Left lung (tissue), 10 donors: ENCODE measurements around the gene PSMD6. TPM values are rescaled to one million over a fixed set of nuclear protein-coding genes. Genes with fewer than 3 reads are reported as not detected.

Experiments used
- ATAC-seq: fragments of 200-7000 bp; cut with Tn5 transposase; one replicate; pipeline ENCODE4 v1.9.1; 2020; ENCODE audit warnings: moderate library complexity
- DNase-seq, 4 donors: peaks; one replicate each; pipeline ENCODE4 v3.0.0-alpha.2; 2013 to 2020
- H3K27ac ChIP-seq, 2 donors: fragments of 200-600 bp; sonication (generic) in 1 of 2; one replicate each; pipeline versions ENCODE4 v1.5.0 to v1.8.0; 2020 to 2021
- H3K27me3 ChIP-seq, 2 donors: fragments of 200-600 bp; sonication (generic) in 1 of 2; one replicate each; pipeline versions ENCODE4 v1.5.0 to v1.8.0; 2020 to 2021
- H3K36me3 ChIP-seq, 2 donors: fragments of 200-600 bp; sonication (generic) in 1 of 2; one replicate each; pipeline versions ENCODE4 v1.5.0 to v1.8.0; 2020 to 2021
- H3K4me1 ChIP-seq, 2 donors: fragments of 200-600 bp; one replicate each; pipeline ENCODE4 v1.8.0; 2021
- H3K4me3 ChIP-seq, 2 donors: fragments of 200-600 bp; sonication (generic) in 1 of 2; one replicate each; pipeline versions ENCODE4 v1.5.0 to v1.8.0; 2020 to 2021; ENCODE audit warnings: mild to moderate bottlenecking in 1 of 2
- H3K9me3 ChIP-seq, 2 donors: fragments of 200-600 bp; sonication (generic) in 1 of 2; one replicate each; pipeline versions ENCODE4 v1.5.0 to v1.8.0; 2020 to 2021
- CTCF ChIP-seq, 2 donors: fragments of 200-600 bp; sonication (generic) in 1 of 2; IDR thresholded peaks; one replicate each; pipeline versions ENCODE4 v1.5.0 to v1.8.0; 2021; ENCODE audit warnings: antibody characterized with exemption in 2 of 2
- intact Hi-C, 2 donors: fragments of 100-400 bp; cut with DNase I; formaldehyde crosslinking; loops; one replicate each; pipeline versions ENCODE4 v1.11.2 to v1.14.2; 2022
- polyA plus RNA-seq, 6 donors: library from polyadenylated mRNA; unstranded; fragments of 120-200 nt; gene quantifications; one replicate each; pipeline ENCODE4 v1.2.1, GENCODE V29; 2013; ENCODE audit not compliant: insufficient read length in 6 of 6
- total RNA-seq, 2 donors: library from RNA; stranded (reverse); fragmentation: NEBNext Ultra II Directional; extraction: Animal tissue kit (Norgen Biotek cat#: 25700); gene quantifications; one replicate each; pipeline ENCODE4 v1.2.1, GENCODE V29; 2021
- donor health status: DM: no; HTN: yes; CAD: no.
- donor health status: DM: no; HTN: no; CAD: no.

Gene PSMD6
- total and polyA plus RNA-seq, 8 donors, result 48.8 to 104 (median 93.2) TPM

- H3K27ac ChIP-seq, result no peak overlapping the region
- ATAC-seq (no peak), DNase-seq (no peak)
- no peak for TF ChIP-seq CTCF (IDR thresholded peaks at IDR 0.05)
- intact Hi-C loops, result no loop called here
- peaks cover 0 to 95% of the 10 kb centered on the region in 2 donors for H3K36me3 ChIP-seq
- H3K4me3 ChIP-seq, result no peak overlapping the region
- H3K9me3 ChIP-seq, result no peaks in the 10 kb centered on the region
- no peaks in the 10 kb centered on the region for H3K27me3 ChIP-seq
- peaks cover 0 to 8% of the 10 kb centered on the region in 2 donors for H3K4me1 ChIP-seq
Measured at GRCh38 chr3:64008017-64008416, 15.3 kb downstream of the PSMD6 start.

- intact Hi-C loops, result no loop called here
- no peak overlapping the region for H3K27ac ChIP-seq
Measured at GRCh38 chr3:64003589-64003988, 19.7 kb downstream of the PSMD6 start.

GRCh38 chr3:64002233-64002632, 21.1 kb downstream of the PSMD6 start:
- no peak for ATAC-seq
- Histone ChIP-seq H3K4me3 (no peak overlapping the region), H3K27ac (no peak overlapping the region), H3K9me3 (no peaks in the 10 kb centered on the region), H3K27me3 (no peaks in the 10 kb centered on the region), H3K36me3 (peaks cover 0 to 83% of the 10 kb centered on the region in 2 donors), H3K4me1 (no peaks in the 10 kb centered on the region)
- intact Hi-C loops, result no loop called here
- TF ChIP-seq CTCF (IDR thresholded peaks at IDR 0.05), result no peak
- DNase-seq, result no peak

More at GRCh38 chr3:64003589-64003988, 19.7 kb downstream of the PSMD6 start:
- Histone ChIP-seq H3K36me3 (peaks cover 0 to 83% of the 10 kb centered on the region in 2 donors), H3K27me3 (no peaks in the 10 kb centered on the region), H3K9me3 (no peaks in the 10 kb centered on the region), H3K4me3 (no peak overlapping the region), H3K4me1 (peaks cover 0 to 3% of the 10 kb centered on the region in 2 donors)
- TF ChIP-seq CTCF (IDR thresholded peaks at IDR 0.05), result no peak
- DNase-seq (no peak), ATAC-seq (no peak)

- DNase-seq (no peak), ATAC-seq (no peak)
- no peaks in the 10 kb centered on the region for H3K9me3 ChIP-seq
- no peaks in the 10 kb centered on the region for H3K4me1 ChIP-seq
- no peaks in the 10 kb centered on the region for H3K27me3 ChIP-seq
- peaks cover 0 to 83% of the 10 kb centered on the region in 2 donors for H3K36me3 ChIP-seq
- no peak for TF ChIP-seq CTCF (IDR thresholded peaks at IDR 0.05)
- intact Hi-C loops, result no loop called here
- no peak overlapping the region for H3K4me3 ChIP-seq
- no peak overlapping the region for H3K27ac ChIP-seq
Measured at GRCh38 chr3:64000453-64001055, 22.7 kb downstream of the PSMD6 start.

GRCh38 chr3:63998852-63999754, 24.2 kb downstream of the PSMD6 start:
- ATAC-seq, result peak; percentile 39
- intact Hi-C loops, result loop anchor here in 1 of 2 donors (10.0 kb wide), 1 partner anchor 644 kb away; no protein-coding TSS in a partner anchor
- H3K36me3 ChIP-seq, result peaks cover 0 to 72% of the 10 kb centered on the region in 2 donors

More at GRCh38 chr3:63998852-63999754, 24.2 kb downstream of the PSMD6 start:
- Histone ChIP-seq H3K4me1 (peaks cover 0 to 5% of the 10 kb centered on the region in 2 donors), H3K27me3 (no peaks in the 10 kb centered on the region), H3K9me3 (no peaks in the 10 kb centered on the region), H3K27ac (no peak overlapping the region), H3K4me3 (no peak overlapping the region)
- no peak for TF ChIP-seq CTCF (IDR thresholded peaks at IDR 0.05)
- no peak for DNase-seq
